HEK293 (cell line): Measurements from ENCODE around the gene RB1.

Experiments used
- CTCF ChIA-PET: fragments of 350-600 bp; formaldehyde crosslinking; extraction: SDS; loops from one replicate; lab custom pipeline; 2021; ENCODE audit warnings: antibody characterized with exemption; lab: Yijun Ruan, JAX
- POLR2A ChIA-PET: fragments of 300-600 bp; formaldehyde crosslinking; extraction: SDS; loops from one replicate; lab custom pipeline; 2020; ENCODE audit warnings: antibody characterized with exemption, inconsistent platforms; lab: Yijun Ruan, JAX
- H3K27ac ChIP-seq: fragments of 200-500 bp; sonication (Bioruptor generic); 2 replicates; pipeline ENCODE4 v1.5.1; 2014; ENCODE audit warnings: low read depth, low read length, control low read depth, inconsistent platforms; ENCODE audit errors: extremely low read depth
- H3K36me3 ChIP-seq, 2 experiments: fragments of 200-500 bp in 1 of 2; sonication (Bioruptor generic) in 1 of 2; 1 replicate in 1 of 2; 2 replicates in 1 of 2; pipeline ENCODE4 v1.5.1; 2014 to 2017; ENCODE audit warnings: inconsistent platforms in 2 of 2, low read length in 2 of 2; ENCODE audit not compliant: control insufficient read depth in 2 of 2, insufficient read depth in 1 of 2
- H3K4me1 ChIP-seq: fragments of 200-500 bp; sonication (Bioruptor generic); 2 replicates; pipeline ENCODE4 v1.5.1; 2014; ENCODE audit warnings: mild to moderate bottlenecking, low read length, inconsistent platforms; ENCODE audit not compliant: control insufficient read depth, insufficient read depth
- H3K4me3 ChIP-seq: 2 replicates; pipeline ENCODE4 v1.5.1; 2011; ENCODE audit warnings: low read depth, mild to moderate bottlenecking, control low read depth, low read length, moderate library complexity
- H3K9me3 ChIP-seq: fragments of 200-500 bp; sonication (Bioruptor generic); 2 replicates; pipeline ENCODE4 v1.5.1; 2014; ENCODE audit warnings: low read depth, low read length, inconsistent platforms; ENCODE audit not compliant: control insufficient read depth, insufficient read depth
- GLI2 ChIP-seq: fragments of 450-650 bp; formaldehyde crosslinking; IDR thresholded peaks from 2 replicates; pipeline ENCODE4; 2017; ENCODE audit warnings: missing biosample characterization, missing genetic modification characterization, low read depth, borderline replicate concordance
- INSM2 ChIP-seq: fragments of 450-650 bp; formaldehyde crosslinking; IDR thresholded peaks from 2 replicates; pipeline ENCODE4 v1.5.1; 2016; ENCODE audit warnings: missing biosample characterization, missing genetic modification characterization
- SETDB1 ChIP-seq: IDR thresholded peaks from one replicate; pipeline ENCODE4 v1.6.1; 2017; ENCODE audit warnings: mild to moderate bottlenecking, low read length, moderate library complexity, mixed read lengths; ENCODE audit not compliant: insufficient read length
- SP2 ChIP-seq: fragments of 450-650 bp; formaldehyde crosslinking; IDR thresholded peaks from 2 replicates; pipeline ENCODE4 v1.5.1; 2016; ENCODE audit warnings: missing biosample characterization, missing genetic modification characterization
- ZFHX2 ChIP-seq: fragments of 450-650 bp; formaldehyde crosslinking; conservative IDR thresholded peaks from 2 replicates; pipeline ENCODE4 v1.5.1; 2016; ENCODE audit warnings: missing biosample characterization, missing genetic modification characterization
- ZNF138 ChIP-seq: fragments of 450-650 bp; formaldehyde crosslinking; IDR thresholded peaks from 2 replicates; pipeline ENCODE4 v1.5.1; 2016; ENCODE audit warnings: missing biosample characterization, missing genetic modification characterization, borderline replicate concordance
- ZNF140 ChIP-seq: fragments of 450-650 bp; formaldehyde crosslinking; IDR thresholded peaks from 2 replicates; pipeline ENCODE4 v1.5.1; 2016; ENCODE audit warnings: missing biosample characterization, missing genetic modification characterization
- ZNF292 ChIP-seq: fragments of 450-650 bp; formaldehyde crosslinking; IDR thresholded peaks from 2 replicates; pipeline ENCODE4 v1.5.1; 2016; ENCODE audit warnings: low read depth, missing biosample characterization, missing genetic modification characterization, borderline replicate concordance
- ZNF366 ChIP-seq: fragments of 450-650 bp; formaldehyde crosslinking; conservative IDR thresholded peaks from 2 replicates; pipeline ENCODE4 v1.5.1; 2016; ENCODE audit warnings: missing biosample characterization, missing genetic modification characterization
- ZNF514 ChIP-seq: fragments of 450-650 bp; formaldehyde crosslinking; IDR thresholded peaks from 2 replicates; pipeline ENCODE4 v1.5.1; 2016; ENCODE audit warnings: missing biosample characterization, missing genetic modification characterization
- ZNF561 ChIP-seq: fragments of 450-650 bp; IDR thresholded peaks from 2 replicates; pipeline ENCODE4 v1.5.1; 2018; ENCODE audit warnings: missing biosample characterization, missing genetic modification characterization, borderline replicate concordance
- ZNF580 ChIP-seq: fragments of 450-650 bp; formaldehyde crosslinking; IDR thresholded peaks from 2 replicates; pipeline ENCODE4 v1.5.1; 2016; ENCODE audit warnings: missing biosample characterization, missing genetic modification characterization
- TF ChIP-seq, protein P1 (sequence below): fragments of 450-650 bp; formaldehyde crosslinking; IDR thresholded peaks from 2 replicates; pipeline ENCODE4 v1.5.1; 2016; ENCODE audit warnings: missing biosample characterization, missing genetic modification characterization
- TF ChIP-seq, protein P2 (sequence below): fragments of 450-650 bp; formaldehyde crosslinking; IDR thresholded peaks from 2 replicates; pipeline ENCODE4 v1.5.1; 2016; ENCODE audit warnings: missing biosample characterization, missing genetic modification characterization
- TF ChIP-seq, protein P3 (sequence below): fragments of 450-650 bp; formaldehyde crosslinking; IDR thresholded peaks from 2 replicates; pipeline ENCODE4 v1.5.1; 2016; ENCODE audit warnings: missing biosample characterization, missing genetic modification characterization, borderline replicate concordance

RB1 gene

DNA sequence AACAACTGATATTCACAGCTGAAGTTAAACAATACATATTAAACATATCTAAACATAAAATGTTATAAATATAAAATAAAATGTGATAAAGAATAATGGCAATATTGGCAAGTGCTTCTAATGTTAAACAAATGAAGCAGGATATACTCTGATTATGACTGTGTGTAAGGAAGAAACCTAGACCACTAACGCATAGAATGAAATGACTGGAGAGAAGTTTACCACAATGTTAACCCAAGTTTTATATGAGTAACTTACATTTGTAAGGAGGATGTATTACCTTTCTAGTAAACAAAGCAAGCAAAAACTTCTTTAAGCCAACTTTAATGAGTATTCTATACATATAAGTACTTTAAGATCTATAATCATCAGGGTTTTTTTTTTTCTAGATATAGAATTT is 43.0 kb downstream of the RB1 start (continued):
- TF ChIP-seq, protein P1, sequence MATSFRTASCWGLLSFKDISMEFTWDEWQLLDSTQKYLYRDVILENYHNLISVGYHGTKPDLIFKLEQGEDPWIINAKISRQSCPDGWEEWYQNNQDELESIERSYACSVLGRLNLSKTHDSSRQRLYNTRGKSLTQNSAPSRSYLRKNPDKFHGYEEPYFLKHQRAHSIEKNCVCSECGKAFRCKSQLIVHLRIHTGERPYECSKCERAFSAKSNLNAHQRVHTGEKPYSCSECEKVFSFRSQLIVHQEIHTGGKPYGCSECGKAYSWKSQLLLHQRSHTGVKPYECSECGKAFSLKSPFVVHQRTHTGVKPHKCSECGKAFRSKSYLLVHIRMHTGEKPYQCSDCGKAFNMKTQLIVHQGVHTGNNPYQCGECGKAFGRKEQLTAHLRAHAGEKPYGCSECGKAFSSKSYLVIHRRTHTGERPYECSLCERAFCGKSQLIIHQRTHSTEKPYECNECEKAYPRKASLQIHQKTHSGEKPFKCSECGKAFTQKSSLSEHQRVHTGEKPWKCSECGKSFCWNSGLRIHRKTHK = no peak
- no peak for TF ChIP-seq INSM2 (tag by site-specific recombination)
- TF ChIP-seq ZNF561 (tag by site-specific recombination) = no peak

DNA sequence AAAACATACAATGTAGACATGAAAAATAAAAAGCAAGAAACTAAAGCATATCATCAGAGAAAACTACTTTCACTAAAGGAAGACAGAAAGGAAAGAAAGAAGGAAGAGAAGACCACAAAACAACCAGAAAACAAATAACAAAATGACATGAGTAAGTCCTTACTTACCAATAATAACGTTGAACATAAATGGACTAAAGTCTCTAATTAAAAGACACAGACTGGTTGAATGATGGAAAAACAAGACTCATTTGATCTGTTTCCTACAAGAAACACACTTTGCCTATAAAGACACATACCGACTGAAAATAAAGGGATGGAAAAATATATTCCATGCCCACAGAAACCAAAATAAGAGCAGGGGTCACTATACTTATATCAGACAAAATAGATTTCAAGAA is 46.0 kb downstream of the RB1 start:
- TF ChIP-seq ZNF514 (tag by site-specific recombination) = no peak
- TF ChIP-seq ZNF580 (tag by site-specific recombination) = no peak
- TF ChIP-seq, protein P2, sequence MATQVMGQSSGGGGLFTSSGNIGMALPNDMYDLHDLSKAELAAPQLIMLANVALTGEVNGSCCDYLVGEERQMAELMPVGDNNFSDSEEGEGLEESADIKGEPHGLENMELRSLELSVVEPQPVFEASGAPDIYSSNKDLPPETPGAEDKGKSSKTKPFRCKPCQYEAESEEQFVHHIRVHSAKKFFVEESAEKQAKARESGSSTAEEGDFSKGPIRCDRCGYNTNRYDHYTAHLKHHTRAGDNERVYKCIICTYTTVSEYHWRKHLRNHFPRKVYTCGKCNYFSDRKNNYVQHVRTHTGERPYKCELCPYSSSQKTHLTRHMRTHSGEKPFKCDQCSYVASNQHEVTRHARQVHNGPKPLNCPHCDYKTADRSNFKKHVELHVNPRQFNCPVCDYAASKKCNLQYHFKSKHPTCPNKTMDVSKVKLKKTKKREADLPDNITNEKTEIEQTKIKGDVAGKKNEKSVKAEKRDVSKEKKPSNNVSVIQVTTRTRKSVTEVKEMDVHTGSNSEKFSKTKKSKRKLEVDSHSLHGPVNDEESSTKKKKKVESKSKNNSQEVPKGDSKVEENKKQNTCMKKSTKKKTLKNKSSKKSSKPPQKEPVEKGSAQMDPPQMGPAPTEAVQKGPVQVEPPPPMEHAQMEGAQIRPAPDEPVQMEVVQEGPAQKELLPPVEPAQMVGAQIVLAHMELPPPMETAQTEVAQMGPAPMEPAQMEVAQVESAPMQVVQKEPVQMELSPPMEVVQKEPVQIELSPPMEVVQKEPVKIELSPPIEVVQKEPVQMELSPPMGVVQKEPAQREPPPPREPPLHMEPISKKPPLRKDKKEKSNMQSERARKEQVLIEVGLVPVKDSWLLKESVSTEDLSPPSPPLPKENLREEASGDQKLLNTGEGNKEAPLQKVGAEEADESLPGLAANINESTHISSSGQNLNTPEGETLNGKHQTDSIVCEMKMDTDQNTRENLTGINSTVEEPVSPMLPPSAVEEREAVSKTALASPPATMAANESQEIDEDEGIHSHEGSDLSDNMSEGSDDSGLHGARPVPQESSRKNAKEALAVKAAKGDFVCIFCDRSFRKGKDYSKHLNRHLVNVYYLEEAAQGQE (tag by site-specific recombination) = no peak
- TF ChIP-seq ZNF366 (tag by site-specific recombination) = no peak
- TF ChIP-seq ZFHX2 (tag by site-specific recombination) = no peak
- no peak for TF ChIP-seq ZNF292
- no peak for TF ChIP-seq SETDB1
- TF ChIP-seq ZNF140 (tag by site-specific recombination) = no peak
- TF ChIP-seq, protein P3, sequence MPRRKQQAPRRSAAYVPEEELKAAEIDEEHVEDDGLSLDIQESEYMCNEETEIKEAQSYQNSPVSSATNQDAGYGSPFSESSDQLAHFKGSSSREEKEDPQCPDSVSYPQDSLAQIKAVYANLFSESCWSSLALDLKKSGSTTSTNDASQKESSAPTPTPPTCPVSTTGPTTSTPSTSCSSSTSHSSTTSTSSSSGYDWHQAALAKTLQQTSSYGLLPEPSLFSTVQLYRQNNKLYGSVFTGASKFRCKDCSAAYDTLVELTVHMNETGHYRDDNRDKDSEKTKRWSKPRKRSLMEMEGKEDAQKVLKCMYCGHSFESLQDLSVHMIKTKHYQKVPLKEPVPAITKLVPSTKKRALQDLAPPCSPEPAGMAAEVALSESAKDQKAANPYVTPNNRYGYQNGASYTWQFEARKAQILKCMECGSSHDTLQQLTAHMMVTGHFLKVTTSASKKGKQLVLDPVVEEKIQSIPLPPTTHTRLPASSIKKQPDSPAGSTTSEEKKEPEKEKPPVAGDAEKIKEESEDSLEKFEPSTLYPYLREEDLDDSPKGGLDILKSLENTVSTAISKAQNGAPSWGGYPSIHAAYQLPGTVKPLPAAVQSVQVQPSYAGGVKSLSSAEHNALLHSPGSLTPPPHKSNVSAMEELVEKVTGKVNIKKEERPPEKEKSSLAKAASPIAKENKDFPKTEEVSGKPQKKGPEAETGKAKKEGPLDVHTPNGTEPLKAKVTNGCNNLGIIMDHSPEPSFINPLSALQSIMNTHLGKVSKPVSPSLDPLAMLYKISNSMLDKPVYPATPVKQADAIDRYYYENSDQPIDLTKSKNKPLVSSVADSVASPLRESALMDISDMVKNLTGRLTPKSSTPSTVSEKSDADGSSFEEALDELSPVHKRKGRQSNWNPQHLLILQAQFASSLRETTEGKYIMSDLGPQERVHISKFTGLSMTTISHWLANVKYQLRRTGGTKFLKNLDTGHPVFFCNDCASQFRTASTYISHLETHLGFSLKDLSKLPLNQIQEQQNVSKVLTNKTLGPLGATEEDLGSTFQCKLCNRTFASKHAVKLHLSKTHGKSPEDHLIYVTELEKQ (tag by site-specific recombination) = no peak
- TF ChIP-seq GLI2 (tag by site-specific recombination) = no peak
- no peak for TF ChIP-seq ZNF138 (tag by site-specific recombination)
- TF ChIP-seq SP2 (tag by site-specific recombination) = no peak
- Histone ChIP-seq H3K36me3 (peaks cover 0 to 13% of the 10 kb centered on the region in 2 experiments; a peak in 1 of 3 replicates), H3K4me3 (no peak overlapping the region), H3K4me1 (no peaks in the 10 kb centered on the region), H3K9me3 (no peaks in the 10 kb centered on the region), H3K27ac (no peak overlapping the region)
- POLR2A ChIA-PET = no interaction called here
- CTCF ChIA-PET = no interaction called here
